Renal cortical epithelial cell (primary cell): ENCODE results near the gene EOMES. TPM values are rescaled to one million over a fixed set of nuclear protein-coding genes. Genes with fewer than 3 reads are reported as not detected.

Source experiments
- DNase-seq: peaks from one replicate; pipeline ENCODE4 v3.0.0-alpha.2; 2011; ENCODE audit warnings: low read depth
- total RNA-seq: library from RNA; depleted of rRNA; stranded (reverse); fragments of >200 nt; gene quantifications from 2 replicates; pipeline ENCODE4 v1.2.3, GENCODE V29; 2014

EOMES gene
- total RNA-seq, 1 donor from 2014 or later: not detected

DNA sequence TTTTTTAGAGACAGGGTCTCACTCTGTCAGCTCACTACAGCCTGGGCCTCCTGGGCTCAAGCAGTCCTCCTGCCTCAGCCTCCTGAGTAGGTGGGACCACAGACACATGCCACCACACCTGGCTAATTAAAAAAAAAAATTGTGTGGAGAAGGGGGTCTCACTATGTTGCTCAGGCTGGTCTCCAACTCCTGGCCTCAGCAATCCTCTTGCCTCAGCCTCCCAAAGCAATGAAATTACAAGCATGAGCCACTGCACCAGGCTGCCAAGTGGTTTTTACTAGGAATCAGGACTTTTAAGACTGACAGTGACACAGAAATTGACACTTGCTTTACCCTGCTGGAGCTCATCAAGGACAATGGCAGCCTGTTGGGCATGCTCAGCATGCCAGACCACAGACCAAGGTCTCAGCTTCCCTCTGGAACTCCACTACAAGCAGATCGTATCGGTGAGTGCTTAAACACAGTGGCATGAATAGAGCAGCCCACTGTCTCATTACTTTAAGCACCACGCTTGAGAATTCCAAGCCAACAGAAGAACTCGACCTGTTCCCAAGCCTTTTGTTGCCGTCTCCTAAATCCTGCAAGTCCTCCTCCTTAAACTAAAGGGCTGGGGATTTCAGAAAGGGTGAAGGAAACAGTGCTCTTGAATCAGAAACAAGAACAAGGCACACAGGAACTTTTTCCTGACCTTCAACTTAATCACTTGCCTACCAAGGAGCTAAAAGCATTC lies 41.4 kb downstream of the EOMES start:
- no peak for DNase-seq

- no peak for DNase-seq
These were observed 42.4 kb downstream of the EOMES start for GRCh38 chr3:27679691-27680090.

GRCh38 chr3:27678234-27678633 lies 43.9 kb downstream of the EOMES start:
- no peak for DNase-seq

DNA sequence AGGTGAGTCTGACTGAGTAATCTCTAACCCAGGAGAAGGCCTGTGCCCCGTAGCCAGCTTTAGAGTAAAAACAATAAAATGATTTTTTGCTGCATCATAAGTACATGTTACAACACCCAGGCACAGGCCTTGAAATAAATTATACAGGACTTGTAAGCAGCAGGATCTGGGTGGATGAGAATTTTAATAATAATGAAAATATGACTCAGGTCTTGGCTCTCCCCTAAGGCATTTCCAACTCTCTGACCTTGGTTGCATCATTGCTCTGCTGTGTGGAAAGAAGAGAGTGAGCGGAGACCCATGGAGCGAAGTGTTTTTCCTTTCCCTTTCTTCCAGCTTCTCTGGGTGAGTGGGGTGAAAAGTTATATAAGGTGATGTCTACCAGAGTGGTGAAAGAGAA lies 44.6 kb downstream of the EOMES start:
- peak; percentile 89 for DNase-seq

- peak; percentile 87 for DNase-seq
These were observed 46.8 kb downstream of the EOMES start for GRCh38 chr3:27675287-27675686.

DNA sequence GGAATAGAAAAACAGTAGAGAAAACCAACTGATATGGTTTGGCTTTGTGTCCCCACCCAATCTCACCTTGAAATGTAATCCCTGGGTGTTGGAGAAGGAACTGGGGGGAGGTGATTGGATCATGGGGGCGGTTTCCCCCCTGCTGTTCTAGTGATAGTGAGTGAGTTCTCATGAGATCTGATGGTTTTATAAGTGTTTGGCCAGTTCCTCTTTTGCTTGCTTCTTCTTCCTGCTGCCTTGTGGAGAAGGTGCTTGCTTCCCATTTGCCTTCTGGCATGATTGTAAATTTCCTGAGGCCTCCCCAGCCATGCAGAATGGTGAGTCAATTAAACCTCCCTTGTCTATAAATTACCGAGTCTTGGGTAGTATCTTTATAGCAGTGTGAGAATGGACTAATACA lies 48.4 kb downstream of the EOMES start:
- DNase-seq: no peak

DNA sequence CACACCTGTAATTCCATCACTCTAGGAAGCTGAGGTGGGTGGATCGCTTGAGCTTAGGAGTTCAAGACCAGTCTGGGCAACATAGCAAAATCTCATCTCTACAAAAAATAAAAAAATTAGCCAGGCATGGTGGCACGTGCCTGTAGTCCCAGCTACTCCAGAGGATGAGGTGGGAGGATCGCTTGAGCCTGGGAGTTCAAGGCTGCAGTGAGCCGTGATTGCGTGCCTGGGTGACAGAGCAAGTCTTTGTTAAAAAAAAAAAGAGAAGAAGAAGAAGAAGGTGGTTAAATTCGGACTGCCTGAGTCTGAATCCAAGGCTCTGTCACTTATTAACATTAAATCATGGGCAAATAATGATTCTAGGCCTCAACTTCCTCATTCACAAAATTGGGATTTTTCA lies 51.0 kb downstream of the EOMES start:
- peak; percentile 46 for DNase-seq

DNA sequence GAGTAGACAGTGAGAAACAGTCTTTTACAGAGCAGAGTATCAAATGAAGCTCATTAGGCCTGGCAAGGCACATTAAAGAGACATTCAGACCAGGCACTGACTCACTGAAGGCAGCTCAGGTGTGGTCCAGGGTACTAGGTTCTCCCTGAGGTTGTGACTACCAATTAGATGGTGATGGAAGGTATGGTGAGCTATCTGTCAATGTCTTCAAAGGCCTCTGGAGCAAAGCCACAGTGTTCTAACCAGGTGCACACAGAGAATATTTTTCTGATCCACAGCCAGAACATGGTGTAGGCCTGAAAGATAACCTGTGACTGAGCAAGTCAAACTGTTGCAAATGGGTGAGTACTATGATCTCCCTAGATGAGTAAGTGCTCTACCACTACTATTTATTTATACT lies 51.5 kb downstream of the EOMES start:
- no peak for DNase-seq

GRCh38 chr3:27669591-27669990 lies 52.5 kb downstream of the EOMES start:
- DNase-seq: no peak

GRCh38 chr3:27667751-27668150 lies 54.4 kb downstream of the EOMES start:
- DNase-seq: no peak

DNA sequence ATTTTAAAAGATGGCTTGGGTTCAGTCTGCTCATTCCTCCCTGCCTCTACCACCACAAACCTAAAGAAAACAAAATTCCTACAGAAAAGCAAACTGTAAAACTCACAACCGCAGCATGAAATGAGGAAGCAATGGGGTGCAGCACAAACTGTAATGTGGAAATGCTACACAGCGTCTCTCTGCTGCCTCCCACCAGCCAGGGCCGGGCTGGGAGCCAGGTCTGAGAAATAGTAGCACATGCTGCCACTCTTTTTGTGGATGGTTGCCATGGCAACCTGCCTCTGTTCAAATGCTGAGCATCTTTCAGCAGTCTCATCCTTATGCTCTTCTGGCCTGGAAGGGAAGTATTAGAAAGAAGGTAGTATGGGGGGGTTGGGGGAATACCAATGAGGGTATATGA lies 55.4 kb downstream of the EOMES start:
- no peak for DNase-seq

- DNase-seq: peak; percentile 42
These were observed 55.9 kb downstream of the EOMES start for GRCh38 chr3:27666272-27666671.

Other genes with a start within 250 kb of the EOMES start
- gene SLC4A7, start 237.9 kb downstream of the EOMES start, total RNA-seq: 105 and 195 TPM in 2 replicates